ENCODE data around the gene DTNB. TPM values are rescaled to one million over a fixed set of nuclear protein-coding genes. Genes with fewer than 3 reads are reported as not detected.

The DTNB gene
- total RNA-seq, 4 donors from 2014 or later: 5.2 to 9.9 (median 9.2) TPM

- no peak for ATAC-seq (ENCODE audit: low FRiP score)
- TF ChIP-seq, protein P1, sequence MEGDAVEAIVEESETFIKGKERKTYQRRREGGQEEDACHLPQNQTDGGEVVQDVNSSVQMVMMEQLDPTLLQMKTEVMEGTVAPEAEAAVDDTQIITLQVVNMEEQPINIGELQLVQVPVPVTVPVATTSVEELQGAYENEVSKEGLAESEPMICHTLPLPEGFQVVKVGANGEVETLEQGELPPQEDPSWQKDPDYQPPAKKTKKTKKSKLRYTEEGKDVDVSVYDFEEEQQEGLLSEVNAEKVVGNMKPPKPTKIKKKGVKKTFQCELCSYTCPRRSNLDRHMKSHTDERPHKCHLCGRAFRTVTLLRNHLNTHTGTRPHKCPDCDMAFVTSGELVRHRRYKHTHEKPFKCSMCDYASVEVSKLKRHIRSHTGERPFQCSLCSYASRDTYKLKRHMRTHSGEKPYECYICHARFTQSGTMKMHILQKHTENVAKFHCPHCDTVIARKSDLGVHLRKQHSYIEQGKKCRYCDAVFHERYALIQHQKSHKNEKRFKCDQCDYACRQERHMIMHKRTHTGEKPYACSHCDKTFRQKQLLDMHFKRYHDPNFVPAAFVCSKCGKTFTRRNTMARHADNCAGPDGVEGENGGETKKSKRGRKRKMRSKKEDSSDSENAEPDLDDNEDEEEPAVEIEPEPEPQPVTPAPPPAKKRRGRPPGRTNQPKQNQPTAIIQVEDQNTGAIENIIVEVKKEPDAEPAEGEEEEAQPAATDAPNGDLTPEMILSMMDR (IDR thresholded peaks at IDR 0.05): no peak
- DNase-seq (ENCODE audit: low spot score): no peak
Measured at GRCh38 chr2:25595393-25595792, 78.0 kb downstream of the DTNB start.

GRCh38 chr2:25594991-25595390, 78.4 kb downstream of the DTNB start:
- TF ChIP-seq, protein P1 (IDR thresholded peaks at IDR 0.05): no peak
- DNase-seq (ENCODE audit: low spot score) (no peak), ATAC-seq (ENCODE audit: low FRiP score) (no peak)

- DNase-seq (ENCODE audit: low spot score) (no peak), ATAC-seq (ENCODE audit: low FRiP score) (no peak)
- TF ChIP-seq, protein P1 (IDR thresholded peaks at IDR 0.05): no peak
Measured at GRCh38 chr2:25592766-25593292, 80.5 kb downstream of the DTNB start.

DNA sequence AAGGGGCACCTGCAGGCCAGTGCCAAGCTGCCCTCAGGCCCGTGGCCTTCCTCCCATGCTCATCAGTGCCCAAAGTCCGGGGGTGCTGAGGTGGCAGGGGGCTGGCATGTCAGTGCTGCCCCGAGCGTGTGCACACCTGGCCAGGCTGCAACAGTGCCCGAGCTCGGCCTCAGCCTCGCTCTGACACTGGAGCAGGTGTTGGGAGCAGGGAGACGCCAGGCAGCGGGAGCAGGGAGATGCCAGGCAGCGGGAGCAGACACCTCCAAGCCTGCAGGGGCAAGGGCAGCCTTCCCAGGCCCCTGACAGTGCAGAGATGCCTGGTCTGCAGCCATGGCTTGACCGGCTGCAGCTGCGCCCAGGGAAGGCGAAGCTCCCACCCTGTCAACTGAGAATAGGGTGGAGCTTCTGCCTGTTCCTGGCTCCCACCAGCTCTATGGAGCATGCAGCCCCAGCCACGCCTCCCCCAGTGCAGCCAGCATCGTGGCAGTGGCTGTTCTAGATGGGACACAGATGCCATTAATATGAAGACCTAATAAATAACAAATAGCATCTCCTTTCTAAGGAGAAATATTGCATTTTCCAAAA, 82.4 kb downstream of the DTNB start:
- ATAC-seq (ENCODE audit: low FRiP score): no peak

DNA sequence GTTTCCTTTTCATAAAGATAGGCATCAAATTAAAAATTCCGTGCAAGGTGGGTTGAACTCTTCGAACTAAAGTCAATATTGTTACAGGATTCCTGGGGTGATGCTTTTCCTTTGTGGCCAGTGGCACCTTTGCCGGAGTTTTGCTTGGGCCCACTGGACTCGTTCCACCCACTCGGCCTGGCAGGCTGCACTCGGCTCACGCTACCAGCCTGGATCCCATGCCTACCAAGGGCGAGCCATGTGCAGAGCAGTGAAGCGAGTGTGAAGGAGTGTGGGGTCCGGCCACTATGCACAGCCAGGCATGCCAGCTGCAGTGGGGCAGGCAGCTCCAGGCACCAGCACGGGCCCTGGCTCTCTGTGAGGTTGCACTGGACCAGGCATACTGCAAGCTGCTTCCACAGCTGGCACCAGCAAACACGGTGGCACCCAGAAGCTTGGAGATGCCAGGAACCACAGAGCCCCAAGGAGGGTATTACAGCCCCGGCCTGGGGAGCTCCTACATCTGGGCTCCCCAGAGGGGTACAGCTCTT, 83.6 kb downstream of the DTNB start:
- TF ChIP-seq, protein P1 (IDR thresholded peaks at IDR 0.05): no peak
- no peak for ATAC-seq (ENCODE audit: low FRiP score)
- no peak for DNase-seq (ENCODE audit: low spot score)

More for the DNA sequence above, 82.4 kb downstream of the DTNB start:
- no peak for DNase-seq (ENCODE audit: low spot score)
- TF ChIP-seq, protein P1 (IDR thresholded peaks at IDR 0.05): no peak

GRCh38 chr2:25588576-25588975, 84.8 kb downstream of the DTNB start:
- no peak for DNase-seq (ENCODE audit: low spot score)
- TF ChIP-seq, protein P1 (IDR thresholded peaks at IDR 0.05): no peak
- no peak for ATAC-seq (ENCODE audit: low FRiP score)

DNA sequence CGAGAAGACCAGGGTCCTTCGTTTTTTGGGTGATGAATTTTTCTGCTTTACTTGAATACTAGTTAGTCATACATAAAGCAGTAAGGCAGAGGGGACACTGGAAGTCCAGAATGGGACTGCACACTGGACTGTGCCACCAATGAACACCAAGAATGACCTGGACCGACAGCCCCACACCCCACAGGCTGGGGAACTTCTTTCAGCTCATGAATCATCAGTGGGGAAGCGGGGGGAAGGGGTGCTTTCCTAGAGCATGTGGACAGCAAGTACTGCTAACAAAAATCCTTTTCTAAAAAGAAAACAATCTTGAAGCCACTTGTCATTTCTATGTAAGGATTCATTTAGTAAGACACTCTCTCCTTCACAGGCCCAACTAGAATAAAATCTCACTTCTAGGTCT, 86.0 kb downstream of the DTNB start:
- TF ChIP-seq, protein P1 (IDR thresholded peaks at IDR 0.05): no peak
- ATAC-seq (ENCODE audit: low FRiP score) (no peak), DNase-seq (ENCODE audit: low spot score) (no peak)
